Measurements from ENCODE around the gene RIN3.

The RIN3 gene

DNA sequence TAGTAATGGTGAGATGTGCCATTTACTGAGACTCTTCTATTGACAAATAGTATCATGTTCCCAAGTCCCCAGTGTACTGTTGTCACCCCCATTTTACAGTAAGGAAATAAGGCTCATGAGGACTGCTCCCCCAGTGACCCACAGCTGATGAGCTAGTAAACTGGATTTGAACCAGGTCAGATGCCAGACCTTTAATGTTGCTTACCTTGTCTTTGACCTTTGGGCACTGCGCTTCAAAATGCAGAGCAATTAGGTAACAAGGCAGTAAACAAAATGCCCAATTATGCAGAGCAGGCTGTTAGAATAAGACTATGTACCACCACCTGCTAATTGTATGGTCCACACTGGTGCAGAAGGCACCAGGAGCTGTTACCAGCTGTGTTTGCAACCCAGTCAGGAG is 38.5 kb upstream of the RIN3 start:
- TF ChIP-seq, protein P1, sequence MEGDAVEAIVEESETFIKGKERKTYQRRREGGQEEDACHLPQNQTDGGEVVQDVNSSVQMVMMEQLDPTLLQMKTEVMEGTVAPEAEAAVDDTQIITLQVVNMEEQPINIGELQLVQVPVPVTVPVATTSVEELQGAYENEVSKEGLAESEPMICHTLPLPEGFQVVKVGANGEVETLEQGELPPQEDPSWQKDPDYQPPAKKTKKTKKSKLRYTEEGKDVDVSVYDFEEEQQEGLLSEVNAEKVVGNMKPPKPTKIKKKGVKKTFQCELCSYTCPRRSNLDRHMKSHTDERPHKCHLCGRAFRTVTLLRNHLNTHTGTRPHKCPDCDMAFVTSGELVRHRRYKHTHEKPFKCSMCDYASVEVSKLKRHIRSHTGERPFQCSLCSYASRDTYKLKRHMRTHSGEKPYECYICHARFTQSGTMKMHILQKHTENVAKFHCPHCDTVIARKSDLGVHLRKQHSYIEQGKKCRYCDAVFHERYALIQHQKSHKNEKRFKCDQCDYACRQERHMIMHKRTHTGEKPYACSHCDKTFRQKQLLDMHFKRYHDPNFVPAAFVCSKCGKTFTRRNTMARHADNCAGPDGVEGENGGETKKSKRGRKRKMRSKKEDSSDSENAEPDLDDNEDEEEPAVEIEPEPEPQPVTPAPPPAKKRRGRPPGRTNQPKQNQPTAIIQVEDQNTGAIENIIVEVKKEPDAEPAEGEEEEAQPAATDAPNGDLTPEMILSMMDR (IDR thresholded peaks at IDR 0.05; ENCODE audit: low read depth, low read length), result no peak
- no peak for DNase-seq (ENCODE audit: low read depth in 2 of 2)
- H3K4me3 ChIP-seq (replicated peaks in 1 of 2; ENCODE audit: low read depth in 2 of 2, low read length in 2 of 2), result no peak overlapping the region

DNA sequence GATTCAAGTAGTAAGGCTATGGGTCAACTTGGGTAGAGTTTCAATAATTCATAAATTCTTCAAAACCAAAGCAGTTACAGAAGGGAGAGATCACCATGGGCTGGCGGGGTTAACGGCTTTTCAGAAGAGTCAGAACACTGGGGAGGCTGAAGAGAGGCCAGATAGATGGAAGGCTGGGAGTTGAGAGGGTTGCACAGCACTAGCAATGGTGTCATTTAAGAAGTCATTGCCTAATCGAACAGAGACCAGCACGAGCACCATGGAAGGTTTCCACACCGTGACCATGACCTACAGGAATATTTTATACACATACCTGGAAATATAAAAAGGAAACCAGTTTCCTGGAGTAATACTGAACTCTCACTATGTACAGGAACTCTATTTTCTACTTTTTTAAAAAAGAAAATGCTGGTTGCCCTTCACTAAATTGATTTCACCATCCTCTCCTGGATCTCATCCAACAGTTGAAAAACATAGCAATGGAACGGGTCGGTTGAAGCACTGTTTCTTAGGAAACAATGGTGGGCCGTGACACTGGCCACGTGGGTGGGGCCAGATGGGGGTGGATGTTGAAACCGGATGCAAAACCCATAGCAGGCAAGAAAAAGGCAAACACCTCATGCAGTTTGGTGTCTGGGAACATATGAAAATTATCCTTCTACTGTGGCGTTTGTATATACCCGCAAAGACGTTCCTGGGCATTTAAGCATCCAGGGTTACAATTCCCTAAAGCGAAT is 38.0 kb upstream of the RIN3 start:
- DNase-seq (ENCODE audit: low read depth in 2 of 2), result peak; percentile 90 to 92
- H3K4me3 ChIP-seq (replicated peaks in 1 of 2; ENCODE audit: low read depth in 2 of 2, low read length in 2 of 2), result no peak overlapping the region
- TF ChIP-seq, protein P1 (IDR thresholded peaks at IDR 0.05; ENCODE audit: low read depth, low read length), result no peak

DNA sequence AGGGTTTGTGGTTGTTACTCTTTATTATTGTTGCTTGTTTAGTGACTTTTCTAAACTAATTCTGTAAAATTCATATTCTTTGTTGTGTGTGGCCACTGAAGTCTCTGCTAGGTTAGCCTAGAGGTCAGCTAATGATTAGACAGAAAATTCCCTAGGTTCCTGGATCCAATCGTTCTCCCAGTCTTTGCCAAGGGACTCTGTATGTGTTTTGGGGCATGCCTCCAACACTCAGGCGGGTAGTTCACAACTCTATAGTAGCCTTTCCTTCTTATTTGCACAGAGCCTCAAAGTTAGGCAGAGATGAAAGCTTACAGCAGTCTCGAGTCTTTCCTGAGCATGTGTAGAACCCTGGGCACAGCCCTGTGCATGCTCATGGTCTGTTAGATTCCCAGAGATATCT is 32.7 kb upstream of the RIN3 start:
- H3K4me3 ChIP-seq (replicated peaks in 1 of 2; ENCODE audit: low read depth in 2 of 2, low read length in 2 of 2), result no peak overlapping the region
- TF ChIP-seq, protein P1 (IDR thresholded peaks at IDR 0.05; ENCODE audit: low read depth, low read length), result no peak
- DNase-seq (ENCODE audit: low read depth in 2 of 2), result no peak

GRCh38 chr14:92481386-92481785 is 32.2 kb upstream of the RIN3 start:
- TF ChIP-seq, protein P1 (IDR thresholded peaks at IDR 0.05; ENCODE audit: low read depth, low read length), result peak; percentile 36
- H3K4me3 ChIP-seq (replicated peaks in 1 of 2; ENCODE audit: low read depth in 2 of 2, low read length in 2 of 2), result no peak overlapping the region
- DNase-seq (ENCODE audit: low read depth in 2 of 2), result peak; percentile 41 to 65

GRCh38 chr14:92481811-92482555 is 31.6 kb upstream of the RIN3 start:
- no peak overlapping the region for H3K4me3 ChIP-seq (replicated peaks in 1 of 2; ENCODE audit: low read depth in 2 of 2, low read length in 2 of 2)
- TF ChIP-seq, protein P1 (IDR thresholded peaks at IDR 0.05; ENCODE audit: low read depth, low read length), result no peak
- DNase-seq (ENCODE audit: low read depth in 2 of 2), result no peak

DNA sequence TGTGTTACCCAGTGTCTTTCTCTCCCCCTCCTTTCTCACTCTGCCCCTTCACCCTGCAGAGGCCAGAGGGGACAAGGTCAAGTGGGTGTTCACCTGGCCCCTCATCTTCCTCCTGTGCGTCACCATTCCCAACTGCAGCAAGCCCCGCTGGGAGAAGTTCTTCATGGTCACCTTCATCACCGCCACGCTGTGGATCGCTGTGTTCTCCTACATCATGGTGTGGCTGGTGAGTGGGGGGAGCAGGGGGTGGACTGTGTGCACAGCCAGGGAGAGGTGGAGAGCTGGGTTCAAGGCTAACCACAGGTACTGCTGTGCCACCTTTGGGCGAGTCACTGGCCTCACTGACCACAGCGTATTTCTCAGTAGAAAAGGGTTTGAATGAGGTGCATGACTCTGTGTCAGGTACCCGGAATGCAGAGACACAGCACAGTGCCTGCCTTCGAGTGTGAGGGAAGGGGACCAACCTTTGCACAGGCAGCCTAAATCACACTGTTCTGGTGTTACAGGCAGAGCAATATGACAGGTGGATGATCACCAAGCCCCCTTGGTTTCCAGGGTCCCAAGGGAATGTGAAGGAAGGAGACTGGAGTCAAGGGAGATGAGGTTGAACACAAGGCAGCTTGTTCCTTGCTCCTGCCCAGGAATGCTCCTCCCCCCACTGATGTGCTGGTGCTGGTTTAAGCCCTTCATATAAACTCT is 30.8 kb upstream of the RIN3 start:
- DNase-seq (ENCODE audit: low read depth in 2 of 2), result no peak
- no peak overlapping the region for H3K4me3 ChIP-seq (replicated peaks in 1 of 2; ENCODE audit: low read depth in 2 of 2, low read length in 2 of 2)
- TF ChIP-seq, protein P1 (IDR thresholded peaks at IDR 0.05; ENCODE audit: low read depth, low read length), result no peak

Measured in cardiac fibroblast (primary cell).